Measurements from ENCODE around the gene P2RY12. TPM values are rescaled to one million over a fixed set of nuclear protein-coding genes. Genes with fewer than 3 reads are reported as not detected.
A peak's percentile ranks its signal among the peaks of the same experiment; 100 is the strongest.

Gene P2RY12
- total and polyA plus RNA-seq, 2 donors (not counting 1 experiment from before 2014, with no cell fraction given), result 0.34 to 2.5 TPM

GRCh38 chr3:151345859-151346258 is 38.7 kb downstream of the P2RY12 start:
- H3K27me3 ChIP-seq (ENCODE audit: control insufficient read depth, insufficient read depth, low read length), result no peaks in the 10 kb centered on the region
- no peak for TF ChIP-seq EZH2 (IDR thresholded peaks at IDR 0.05; ENCODE audit: low read length, missing control alignments)
- TF ChIP-seq CTCF (conservative IDR thresholded peaks at IDR 0.05 in 1 of 2, IDR thresholded peaks at IDR 0.05 in 1 of 2; ENCODE audit: low read depth in 1 of 2, low read length in 2 of 2), result no peak
- no peak overlapping the region for H3K9ac ChIP-seq (ENCODE audit: insufficient read depth, low read length)
- H3K79me2 ChIP-seq (ENCODE audit: control insufficient read depth, insufficient read depth, low read length), result no peaks in the 10 kb centered on the region
- no peaks in the 10 kb centered on the region for H4K20me1 ChIP-seq (ENCODE audit: control insufficient read depth, extremely low read depth, insufficient read depth, low read length)
- DNase-seq (ENCODE audit: low read depth in 2 of 2), result peak; percentile 75 to 80
- H3K4me1 ChIP-seq (ENCODE audit: control insufficient read depth, extremely low read depth, insufficient read depth, low read length), result peaks cover 4% of the 10 kb centered on the region
- H3K9me3 ChIP-seq (ENCODE audit: control insufficient read depth, insufficient read depth, low read depth, low read length), result no peaks in the 10 kb centered on the region
- H3K4me2 ChIP-seq (ENCODE audit: extremely low read depth, insufficient read depth, low read length), result peak overlapping the region; percentile 83
- peak overlapping the region; percentile 34 for H3K27ac ChIP-seq (ENCODE audit: insufficient read depth, low read length)
- peak overlapping the region in 3 of 4 experiments; percentile 12 to 37 (median 16) for H3K4me3 ChIP-seq (replicated peaks in 1 of 4; ENCODE audit: control extremely low read depth in 1 of 4, insufficient read depth in 1 of 4, low read depth in 3 of 4, low read length in 4 of 4)
- no peaks in the 10 kb centered on the region for H3K36me3 ChIP-seq (ENCODE audit: control insufficient read depth, insufficient read depth, low read length)
- peak overlapping the region; percentile 55 for H2AFZ ChIP-seq (ENCODE audit: low read length)

- H3K4me2 ChIP-seq (ENCODE audit: extremely low read depth, insufficient read depth, low read length), result no peak overlapping the region
- no peaks in the 10 kb centered on the region for H3K9me3 ChIP-seq (ENCODE audit: control insufficient read depth, insufficient read depth, low read depth, low read length)
- H3K4me3 ChIP-seq (replicated peaks in 1 of 4; ENCODE audit: control extremely low read depth in 1 of 4, insufficient read depth in 1 of 4, low read depth in 3 of 4, low read length in 4 of 4), result no peak overlapping the region
- H3K4me1 ChIP-seq (ENCODE audit: control insufficient read depth, extremely low read depth, insufficient read depth, low read length), result peaks cover 5% of the 10 kb centered on the region
- H2AFZ ChIP-seq (ENCODE audit: low read length), result no peak overlapping the region
- H3K9ac ChIP-seq (ENCODE audit: insufficient read depth, low read length), result no peak overlapping the region
- H4K20me1 ChIP-seq (ENCODE audit: control insufficient read depth, extremely low read depth, insufficient read depth, low read length), result no peaks in the 10 kb centered on the region
- no peak for DNase-seq (ENCODE audit: low read depth in 2 of 2)
- H3K36me3 ChIP-seq (ENCODE audit: control insufficient read depth, insufficient read depth, low read length), result no peaks in the 10 kb centered on the region
- no peak overlapping the region for H3K27ac ChIP-seq (ENCODE audit: insufficient read depth, low read length)
- TF ChIP-seq CTCF (conservative IDR thresholded peaks at IDR 0.05 in 1 of 2, IDR thresholded peaks at IDR 0.05 in 1 of 2; ENCODE audit: low read depth in 1 of 2, low read length in 2 of 2) (no peak), EZH2 (IDR thresholded peaks at IDR 0.05; ENCODE audit: low read length, missing control alignments) (no peak)
- H3K79me2 ChIP-seq (ENCODE audit: control insufficient read depth, insufficient read depth, low read length), result no peaks in the 10 kb centered on the region
- H3K27me3 ChIP-seq (ENCODE audit: control insufficient read depth, insufficient read depth, low read length), result no peaks in the 10 kb centered on the region
Measured at GRCh38 chr3:151331696-151332095, 52.9 kb downstream of the P2RY12 start.

GRCh38 chr3:151330899-151331298 is 53.7 kb downstream of the P2RY12 start:
- Histone ChIP-seq H3K4me2 (ENCODE audit: extremely low read depth, insufficient read depth, low read length) (no peak overlapping the region), H3K79me2 (ENCODE audit: control insufficient read depth, insufficient read depth, low read length) (no peaks in the 10 kb centered on the region), H3K9ac (ENCODE audit: insufficient read depth, low read length) (no peak overlapping the region), H4K20me1 (ENCODE audit: control insufficient read depth, extremely low read depth, insufficient read depth, low read length) (no peaks in the 10 kb centered on the region), H3K4me3 (replicated peaks in 1 of 4; ENCODE audit: control extremely low read depth in 1 of 4, insufficient read depth in 1 of 4, low read depth in 3 of 4, low read length in 4 of 4) (no peak overlapping the region), H3K36me3 (ENCODE audit: control insufficient read depth, insufficient read depth, low read length) (no peaks in the 10 kb centered on the region), H3K27me3 (ENCODE audit: control insufficient read depth, insufficient read depth, low read length) (no peaks in the 10 kb centered on the region), H2AFZ (ENCODE audit: low read length) (no peak overlapping the region), H3K9me3 (ENCODE audit: control insufficient read depth, insufficient read depth, low read depth, low read length) (no peaks in the 10 kb centered on the region), H3K27ac (ENCODE audit: insufficient read depth, low read length) (no peak overlapping the region), H3K4me1 (ENCODE audit: control insufficient read depth, extremely low read depth, insufficient read depth, low read length) (peaks cover 5% of the 10 kb centered on the region)
- TF ChIP-seq EZH2 (IDR thresholded peaks at IDR 0.05; ENCODE audit: low read length, missing control alignments) (no peak), CTCF (conservative IDR thresholded peaks at IDR 0.05 in 1 of 2, IDR thresholded peaks at IDR 0.05 in 1 of 2; ENCODE audit: low read depth in 1 of 2, low read length in 2 of 2) (no peak)
- DNase-seq (ENCODE audit: low read depth in 2 of 2), result peak in 1 of 2 donors; percentile 62

Data from fibroblast of lung (primary cell).